ENCODE results near the gene INPP5F.

- TF ChIP-seq CTCF (IDR thresholded peaks at IDR 0.05) (no peak), POLR2A (IDR thresholded peaks at IDR 0.05) (no peak)
Observed at GRCh38 chr10:119705434-119705831, 20.4 kb upstream of the INPP5F start.

All from right lobe of liver (tissue), 4 donors.